Raji (cell line): ENCODE results near the gene RBP4.

Experiments
- POLR2A ChIP-seq: IDR thresholded peaks from 2 replicates; pipeline ENCODE4 v1.6.1; 2011; ENCODE audit warnings: low read depth, low read length, control low read depth; ENCODE audit not compliant: insufficient read depth

Gene RBP4

GRCh38 chr10:93601774-93602162 is 733 bp upstream of the RBP4 start:
- no peak for TF ChIP-seq POLR2A

DNA sequence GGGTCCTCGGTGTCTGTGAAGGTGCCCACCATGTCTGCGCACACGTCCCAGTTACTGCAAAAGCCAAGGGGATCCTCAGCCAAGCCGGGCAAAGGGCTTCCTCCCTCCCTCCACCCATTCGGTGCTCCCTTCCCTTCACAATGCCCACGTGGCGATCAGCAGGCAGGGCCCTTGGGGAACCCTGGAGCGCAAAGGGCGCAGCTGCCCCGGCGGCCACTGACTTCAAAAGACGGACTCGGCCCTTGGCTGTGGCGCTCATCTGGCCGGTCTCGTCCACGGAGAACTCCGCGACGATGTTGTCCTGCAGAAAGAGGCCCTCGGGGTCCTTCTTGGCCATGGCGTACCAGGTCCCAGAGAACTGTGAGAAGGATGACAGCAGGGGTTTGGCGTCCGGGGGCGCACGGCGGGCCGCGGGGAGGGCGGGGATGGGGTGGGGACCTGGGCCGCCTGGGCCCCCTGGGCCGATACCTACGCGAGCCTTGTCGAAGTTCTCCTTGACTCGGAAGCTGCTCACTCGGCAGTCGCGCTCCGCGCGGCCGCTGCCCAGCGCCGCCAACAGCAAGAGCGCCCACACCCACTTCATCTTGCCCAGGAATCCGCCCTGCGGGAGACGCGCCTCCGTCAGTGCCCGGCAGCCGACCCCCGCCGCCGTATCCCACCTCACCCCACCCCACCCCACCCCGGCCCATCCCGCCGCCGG is 439 bp downstream of the RBP4 start:
- no peak for TF ChIP-seq POLR2A

DNA sequence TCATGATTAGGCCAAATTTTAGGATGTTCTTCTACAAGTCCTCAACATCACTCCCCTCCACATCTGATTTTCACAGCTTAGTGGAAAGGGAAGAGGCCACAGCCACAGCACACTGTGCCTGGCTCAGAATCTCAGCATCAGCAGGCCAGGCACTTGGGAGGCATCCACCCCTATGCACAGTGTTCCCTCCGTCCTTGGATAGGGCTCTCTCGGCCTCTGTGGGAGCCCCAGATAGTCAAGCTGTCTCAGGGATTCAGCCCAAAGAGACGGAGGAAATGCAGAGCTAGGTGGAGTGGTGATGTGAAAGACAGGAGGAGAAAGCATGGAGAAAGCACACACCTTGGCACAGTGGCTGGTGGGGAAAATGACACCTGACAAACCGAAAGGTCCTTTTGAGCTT is 1.3 kb downstream of the RBP4 start:
- no peak for TF ChIP-seq POLR2A

DNA sequence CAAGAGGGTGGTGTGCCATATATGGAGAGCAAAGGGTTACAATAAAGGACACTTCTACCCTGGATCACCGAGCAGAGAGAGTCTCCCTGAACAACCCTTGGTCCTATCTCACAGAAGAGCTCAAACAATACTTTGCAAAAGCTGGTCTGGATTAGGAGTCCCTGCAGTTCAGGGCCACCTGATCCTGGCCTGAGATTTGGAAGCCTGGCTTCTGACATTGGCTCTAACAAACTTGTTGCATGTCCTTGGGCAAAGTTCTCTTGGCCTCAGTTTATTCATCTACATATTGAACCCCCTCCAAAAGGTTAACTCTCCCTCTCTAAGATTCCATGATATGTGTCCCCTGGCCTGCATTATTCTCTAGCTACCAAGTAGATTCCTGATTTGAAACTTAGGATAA is 1.7 kb downstream of the RBP4 start:
- no peak for TF ChIP-seq POLR2A

DNA sequence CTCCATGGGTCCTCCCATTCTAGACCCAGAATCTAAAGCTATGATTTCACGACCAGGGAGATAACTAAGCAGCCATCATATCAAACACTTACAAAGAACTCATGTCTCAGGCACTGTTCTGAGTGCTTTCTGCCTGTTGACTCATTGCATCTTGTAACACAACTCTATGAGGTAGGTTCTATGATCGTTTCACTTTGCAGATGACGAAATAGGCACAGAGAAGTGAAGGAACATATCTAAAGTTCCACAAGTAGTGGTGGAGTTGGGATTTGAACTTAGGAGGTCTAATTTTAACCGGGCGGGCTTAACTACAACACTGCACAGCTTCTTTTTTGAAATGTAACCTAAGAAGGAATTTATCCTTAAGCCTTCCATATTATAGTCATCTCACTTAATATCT is 2.9 kb downstream of the RBP4 start:
- no peak for TF ChIP-seq POLR2A

DNA sequence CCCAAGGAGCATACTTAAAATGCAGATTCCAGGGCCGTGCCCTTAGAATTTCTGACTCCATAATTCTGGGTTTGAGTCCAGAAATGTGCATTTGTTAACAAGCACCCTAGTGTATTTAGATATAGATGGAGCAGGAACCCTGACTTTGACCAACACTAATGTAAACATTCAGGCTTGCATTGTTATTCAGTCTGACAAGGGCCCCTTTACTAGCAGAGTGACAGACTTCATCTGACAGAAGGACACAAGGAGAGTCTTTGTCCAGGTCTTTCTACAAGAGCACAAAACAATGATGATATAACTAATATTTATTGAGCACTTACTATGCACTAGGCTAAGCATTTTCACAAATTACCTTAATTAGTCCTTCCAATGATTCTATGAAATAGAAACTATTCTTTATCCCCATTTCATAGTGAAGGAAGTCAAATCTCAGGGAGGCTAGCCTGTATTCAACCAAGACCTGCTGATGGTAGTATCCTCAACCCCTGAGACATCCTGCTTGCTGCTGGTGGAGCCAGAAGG is 3.9 kb downstream of the RBP4 start:
- TF ChIP-seq POLR2A = no peak

- no peak for TF ChIP-seq POLR2A
These were observed 4.5 kb downstream of the RBP4 start for GRCh38 chr10:93596539-93596938.

DNA sequence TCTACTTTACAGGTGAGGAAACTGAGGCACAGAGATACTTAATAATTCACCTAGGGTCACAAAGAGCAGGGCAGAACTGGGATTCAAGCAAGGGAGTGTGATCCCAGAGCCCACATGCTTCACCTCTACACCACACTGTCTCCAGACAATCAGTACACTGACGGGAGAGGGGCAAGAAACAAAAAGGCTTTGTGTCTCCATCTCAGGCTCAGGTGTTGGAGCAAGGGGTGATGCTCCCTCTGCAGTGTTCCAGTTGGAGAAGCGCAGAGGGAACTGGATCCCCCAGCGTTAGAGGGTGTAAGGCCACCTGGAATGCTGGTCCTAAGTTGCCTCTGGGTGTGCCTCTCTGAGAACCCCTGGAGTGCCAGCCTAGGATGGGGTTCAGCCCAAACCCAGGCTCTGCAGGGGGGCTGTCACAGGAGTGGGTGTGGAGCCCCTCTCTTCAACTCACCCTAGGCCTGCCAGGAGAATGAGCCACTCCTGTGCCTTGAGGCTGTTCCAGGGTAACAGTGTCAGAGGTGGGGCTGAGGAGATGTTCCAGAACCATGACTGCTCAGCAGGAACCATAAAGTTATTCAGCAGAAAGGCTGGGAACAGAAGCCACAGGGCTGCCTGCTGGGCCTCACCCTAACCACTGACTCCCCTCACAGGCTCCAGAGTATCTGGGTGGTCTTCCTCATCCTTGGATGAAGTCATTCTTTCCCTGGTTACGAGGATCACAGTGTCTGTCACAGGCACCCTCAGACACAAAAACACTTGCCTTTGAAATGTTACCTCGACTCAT is 5.5 kb downstream of the RBP4 start:
- no peak for TF ChIP-seq POLR2A

DNA sequence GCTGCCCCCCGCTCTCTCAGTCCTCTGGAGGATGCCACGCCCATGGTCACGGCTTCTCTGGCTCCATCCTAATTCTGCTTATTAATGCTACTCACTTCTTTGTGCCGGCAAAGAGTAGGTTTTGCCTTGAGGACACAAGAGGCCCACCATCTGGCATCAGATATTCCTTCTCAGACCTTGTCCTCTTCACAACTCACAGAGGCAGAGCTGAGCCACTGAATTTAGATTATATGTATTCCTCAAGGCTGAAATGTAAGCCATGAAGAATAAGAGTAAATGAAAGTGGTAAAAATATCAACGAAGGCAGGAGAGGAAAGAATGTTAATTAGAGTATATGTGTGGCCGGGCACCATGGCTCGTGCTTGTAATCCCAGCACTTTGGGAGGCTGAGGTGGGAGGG is 6.5 kb downstream of the RBP4 start:
- no peak for TF ChIP-seq POLR2A

GRCh38 chr10:93593749-93594148 is 7.3 kb downstream of the RBP4 start:
- TF ChIP-seq POLR2A = no peak

DNA sequence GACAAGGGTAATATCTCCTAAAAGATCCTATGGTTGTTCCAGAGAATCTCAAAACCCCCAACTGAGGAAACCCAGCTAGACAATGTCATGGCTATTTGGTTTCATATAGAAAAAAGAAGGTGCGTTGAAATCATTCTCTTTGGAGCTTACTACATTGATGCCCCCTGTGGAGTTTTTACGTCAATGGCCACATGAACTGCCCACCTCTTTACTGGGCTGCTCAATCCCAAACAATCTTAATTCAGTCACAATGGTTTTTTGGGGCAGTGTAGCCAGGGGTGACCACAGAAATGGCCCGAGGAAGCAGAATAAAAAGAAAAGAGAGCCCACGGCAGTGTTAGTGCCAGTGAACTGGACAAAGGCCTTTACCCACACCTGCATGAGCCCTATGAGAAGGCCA is 7.8 kb downstream of the RBP4 start:
- TF ChIP-seq POLR2A = no peak

DNA sequence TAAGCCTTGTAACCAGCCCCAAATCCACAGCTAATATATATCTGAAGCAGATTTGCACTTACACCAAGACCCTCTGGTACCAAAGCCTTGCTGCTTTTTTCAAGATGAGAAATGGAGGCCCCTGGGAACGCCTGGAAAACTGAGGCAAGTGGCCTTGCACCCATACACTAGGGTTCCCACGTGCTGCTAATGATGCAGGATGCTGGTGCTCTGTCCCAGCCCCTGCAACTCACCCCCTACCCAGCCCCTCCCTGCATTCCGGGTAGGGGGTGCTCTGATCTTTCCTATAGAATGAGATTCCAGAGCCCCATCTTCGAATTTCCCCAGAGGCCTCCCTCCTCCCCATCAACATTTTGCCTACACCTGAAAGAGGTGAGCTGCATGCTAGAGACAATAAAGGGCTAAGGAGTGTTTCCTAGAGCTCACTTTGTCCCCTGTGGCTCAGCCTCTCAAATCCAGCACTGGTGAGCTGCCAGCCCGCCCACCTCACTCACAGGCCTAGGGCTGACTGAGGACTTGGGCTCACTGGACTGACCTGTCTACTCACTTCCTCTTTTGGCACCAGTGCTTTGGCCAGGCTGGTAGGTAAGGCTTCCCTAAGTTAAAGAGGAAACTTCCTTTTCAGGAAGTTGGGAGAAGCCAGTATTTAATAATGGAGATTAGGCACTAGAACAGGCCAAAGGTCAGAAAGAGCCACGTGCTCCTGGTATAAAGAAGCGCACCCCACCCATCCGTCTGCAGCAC is 9.8 kb downstream of the RBP4 start:
- no peak for TF ChIP-seq POLR2A

- no peak for TF ChIP-seq POLR2A
These were observed 10.4 kb downstream of the RBP4 start for GRCh38 chr10:93590638-93591037.

- TF ChIP-seq POLR2A = no peak
These were observed 11.1 kb downstream of the RBP4 start for GRCh38 chr10:93589648-93590562.

GRCh38 chr10:93584445-93584844 is 16.6 kb downstream of the RBP4 start:
- no peak for TF ChIP-seq POLR2A
